GM19324 (cell line): ENCODE results near the gene CYGB.
"Not testable (repeated sequence)": the region's sequence is repeated elsewhere in the genome, so short reads cannot be mapped to it uniquely, and the experiment has no call there.

Source experiments
- ATAC-seq: cut with Tn5 transposase; IDR thresholded peaks from one replicate; pipeline ENCODE4 v1.9.1; 2021; ENCODE audit warnings: mild to moderate bottlenecking, moderate library complexity; ENCODE audit not compliant: unreplicated experiment, low FRiP score

CYGB gene

DNA sequence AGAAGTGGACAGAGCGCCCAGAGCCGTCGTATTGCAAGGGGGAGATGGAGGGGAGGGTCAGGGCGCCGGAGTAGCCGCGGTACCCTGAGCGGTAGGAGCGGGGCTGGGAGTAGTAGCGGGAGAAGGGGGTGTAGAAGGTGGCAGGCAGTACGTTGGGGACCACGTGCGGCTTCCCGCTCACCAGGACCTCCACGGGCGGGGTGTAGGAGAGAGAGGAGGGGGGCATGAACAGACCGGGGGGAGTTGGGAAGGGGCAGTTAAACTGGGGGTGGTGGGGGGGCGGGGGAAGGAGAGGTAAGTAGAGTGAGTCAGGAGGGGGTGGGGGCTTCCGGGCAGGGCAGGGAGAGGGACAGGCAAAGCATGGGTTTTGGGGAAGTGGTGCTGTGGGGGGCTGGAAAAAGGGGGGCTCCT is 31.3 kb upstream of the CYGB start:
- ATAC-seq = no peak

DNA sequence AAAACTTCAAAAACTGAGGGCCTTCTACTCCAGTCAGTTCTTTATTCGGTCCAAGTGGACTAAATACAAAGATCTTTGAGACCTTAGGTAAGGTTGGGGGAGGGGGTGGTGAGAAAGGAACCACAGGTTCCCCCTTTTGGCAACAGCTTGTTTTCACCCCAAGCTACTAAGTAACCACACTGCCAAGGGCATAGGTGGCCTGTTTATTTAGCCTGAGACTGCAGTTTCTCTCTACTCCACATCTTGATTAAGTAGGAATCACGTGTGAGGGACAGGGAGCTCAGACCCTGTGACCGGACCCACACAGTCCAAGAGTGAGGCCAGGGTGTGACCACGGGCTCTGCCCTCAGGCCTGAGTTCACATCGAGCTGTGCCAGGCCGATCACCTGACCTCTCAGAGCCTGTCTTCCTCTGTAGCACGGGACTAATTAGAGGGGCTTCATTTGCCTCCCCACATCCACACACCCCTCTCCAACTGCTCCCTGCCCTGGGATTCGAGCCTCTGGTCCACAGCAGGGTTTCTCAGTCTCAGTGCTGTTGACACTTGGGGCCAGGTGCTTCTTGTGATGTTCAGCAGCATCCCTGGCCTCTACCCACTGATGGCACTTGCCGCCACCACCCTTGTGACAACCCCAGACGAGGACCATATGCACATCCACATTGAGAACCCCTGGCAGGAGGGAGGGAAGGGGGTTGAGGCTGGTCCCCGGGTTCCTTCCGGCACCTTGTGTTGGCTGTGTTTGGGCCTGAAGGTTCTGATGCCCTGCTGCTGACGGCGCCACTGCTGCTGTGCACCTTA is 30.3 kb upstream of the CYGB start:
- no peak for ATAC-seq

DNA sequence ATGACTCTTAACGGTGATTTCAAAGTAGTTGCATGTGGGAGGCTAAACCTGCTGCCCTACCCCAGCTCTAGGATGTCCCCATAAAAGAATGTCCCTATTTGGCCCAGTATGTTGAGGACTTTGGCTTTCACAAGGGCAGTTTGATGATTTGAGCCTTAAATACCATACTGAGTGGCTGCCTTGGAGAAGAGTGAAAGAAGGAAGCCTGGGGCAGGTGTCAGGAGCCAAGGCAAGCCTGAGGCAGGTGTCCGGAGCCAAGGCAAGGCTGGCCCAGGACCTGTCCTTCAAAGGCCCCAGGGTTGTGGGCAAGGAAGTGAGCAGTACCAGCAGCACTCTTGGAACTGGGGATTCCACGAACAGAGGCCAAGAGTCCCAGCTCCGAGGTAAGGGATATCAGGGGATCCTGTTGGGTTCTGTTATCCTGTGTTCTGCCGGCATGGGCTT is 29.5 kb upstream of the CYGB start:
- ATAC-seq = no peak

- ATAC-seq = no peak
Measured at GRCh38 chr17:76566613-76566943, 29.1 kb upstream of the CYGB start.

DNA sequence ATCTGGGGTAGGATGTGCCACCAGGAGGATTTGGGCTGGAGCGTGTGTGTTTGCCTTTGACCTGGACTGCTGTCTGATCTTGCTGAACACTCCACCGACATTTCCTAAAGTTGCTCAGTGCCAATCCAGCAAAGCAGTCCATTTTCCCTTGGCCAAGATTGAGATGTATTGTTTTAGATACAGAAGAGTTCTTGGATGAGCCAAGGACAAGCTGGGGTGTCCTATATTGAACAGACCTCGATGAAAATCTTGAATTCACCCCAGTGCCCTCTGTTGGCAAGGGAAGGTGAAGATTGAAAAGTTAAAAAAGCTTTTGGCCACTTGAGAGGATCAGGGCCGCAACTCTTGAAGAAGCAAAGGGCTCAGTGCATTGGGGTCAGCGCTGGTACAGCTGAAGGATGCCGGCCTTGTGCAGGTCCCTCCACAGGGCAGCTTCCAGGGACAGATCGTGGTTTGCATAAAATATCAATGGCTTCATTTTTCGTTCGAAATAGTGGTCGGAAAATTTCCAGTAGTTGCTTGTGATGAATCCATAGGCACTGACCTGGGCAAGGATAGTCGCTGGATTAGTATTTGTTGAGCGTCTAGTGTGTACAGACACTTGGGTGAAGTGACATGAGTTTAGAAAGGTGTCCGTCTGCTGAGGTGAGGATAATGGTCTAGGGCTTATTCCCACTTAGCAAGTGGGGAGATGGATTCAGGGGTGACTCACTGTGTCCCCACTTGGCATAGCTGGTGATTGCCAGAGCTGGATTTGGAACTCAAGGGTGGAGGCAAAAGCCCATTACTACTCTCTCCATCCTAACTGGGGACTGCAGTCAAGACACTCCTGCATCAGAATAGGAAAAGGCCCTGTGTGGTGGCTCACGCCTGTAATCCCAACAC is 28.5 kb upstream of the CYGB start:
- no peak for ATAC-seq

GRCh38 chr17:76564991-76565727 is 27.6 kb upstream of the CYGB start:
- ATAC-seq = not testable (repeated sequence)

DNA sequence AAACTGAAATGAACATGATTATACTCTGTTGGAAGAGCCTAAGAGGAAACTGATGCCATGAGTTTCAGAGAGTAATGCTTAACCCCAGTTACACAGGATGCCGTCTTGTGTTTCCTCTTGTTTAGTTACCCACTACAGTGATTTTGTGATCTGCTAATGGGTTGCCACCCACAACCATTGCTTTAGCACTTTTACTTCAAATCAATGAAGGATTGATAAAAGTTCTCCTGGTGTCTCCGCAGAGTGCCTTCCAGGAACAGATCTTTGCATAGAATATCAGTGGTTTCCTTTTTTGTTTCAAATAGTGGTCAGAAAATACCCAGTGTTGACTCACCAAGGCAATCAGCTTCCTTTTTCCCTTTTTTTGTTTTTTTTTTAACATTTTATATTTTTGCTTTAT is 25.9 kb upstream of the CYGB start:
- ATAC-seq = not testable (repeated sequence)

DNA sequence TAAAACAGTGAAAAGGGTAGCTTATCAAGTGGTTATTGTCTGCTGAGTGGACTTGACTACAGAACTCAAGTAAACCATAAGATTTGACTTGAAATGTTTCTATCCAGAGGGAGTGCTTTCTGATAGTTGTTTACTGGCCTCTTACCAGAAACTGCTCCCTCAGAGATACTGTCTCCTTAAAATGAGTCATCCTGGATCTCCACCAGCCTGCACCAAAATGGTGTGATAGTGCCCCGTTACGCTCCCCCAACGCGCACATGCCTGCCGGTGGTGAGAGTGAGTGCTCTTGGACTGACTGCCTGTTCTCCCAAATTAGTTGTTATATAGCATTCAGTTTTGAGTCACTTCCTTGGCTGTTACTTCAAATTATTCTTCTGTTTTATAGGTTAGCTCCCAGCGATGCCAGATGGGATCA is 25.2 kb upstream of the CYGB start:
- ATAC-seq = no peak

DNA sequence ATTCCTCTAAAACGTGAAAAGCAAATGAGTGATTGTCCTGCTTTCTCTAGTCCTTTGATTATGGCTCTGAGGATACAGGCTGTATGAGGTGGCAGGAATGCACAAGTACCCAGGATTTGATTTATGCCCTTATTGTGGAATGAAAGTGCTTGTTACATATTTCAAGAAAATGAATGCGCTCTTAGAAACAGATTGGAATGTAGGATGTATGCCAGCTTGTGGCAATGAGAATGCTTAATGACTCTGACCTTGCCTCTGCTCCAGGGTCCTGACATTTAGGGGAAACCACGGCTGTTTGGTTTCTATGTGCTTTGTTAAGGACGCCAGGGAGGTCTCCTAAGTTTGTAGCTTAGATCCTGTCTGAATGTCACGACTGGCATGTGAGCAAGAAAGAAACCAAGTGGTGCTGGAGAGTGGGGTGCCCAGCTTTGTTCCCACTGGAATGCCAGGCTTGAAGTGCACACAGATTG is 24.3 kb upstream of the CYGB start:
- no peak for ATAC-seq

DNA sequence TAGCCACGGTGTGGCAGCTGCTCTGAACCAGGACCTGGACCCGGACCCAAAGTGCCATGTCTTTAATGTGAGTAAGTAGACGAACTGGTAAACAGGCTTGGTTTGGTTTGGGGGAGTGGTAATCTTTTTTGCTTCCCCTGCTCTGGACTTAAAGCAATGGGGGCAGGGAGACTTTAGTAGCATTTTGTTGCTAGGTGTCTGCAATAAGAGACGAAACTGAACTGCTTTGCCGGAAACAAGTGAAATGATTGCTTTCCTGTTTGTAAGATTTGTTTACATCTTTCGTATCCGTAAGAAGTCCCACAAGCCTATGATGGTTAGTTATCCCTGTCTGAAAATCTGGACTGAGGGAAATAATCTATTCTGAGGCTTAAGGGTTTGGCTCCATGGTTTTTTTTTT is 23.8 kb upstream of the CYGB start:
- no peak for ATAC-seq

GRCh38 chr17:76560877-76561221 is 23.3 kb upstream of the CYGB start:
- no peak for ATAC-seq

DNA sequence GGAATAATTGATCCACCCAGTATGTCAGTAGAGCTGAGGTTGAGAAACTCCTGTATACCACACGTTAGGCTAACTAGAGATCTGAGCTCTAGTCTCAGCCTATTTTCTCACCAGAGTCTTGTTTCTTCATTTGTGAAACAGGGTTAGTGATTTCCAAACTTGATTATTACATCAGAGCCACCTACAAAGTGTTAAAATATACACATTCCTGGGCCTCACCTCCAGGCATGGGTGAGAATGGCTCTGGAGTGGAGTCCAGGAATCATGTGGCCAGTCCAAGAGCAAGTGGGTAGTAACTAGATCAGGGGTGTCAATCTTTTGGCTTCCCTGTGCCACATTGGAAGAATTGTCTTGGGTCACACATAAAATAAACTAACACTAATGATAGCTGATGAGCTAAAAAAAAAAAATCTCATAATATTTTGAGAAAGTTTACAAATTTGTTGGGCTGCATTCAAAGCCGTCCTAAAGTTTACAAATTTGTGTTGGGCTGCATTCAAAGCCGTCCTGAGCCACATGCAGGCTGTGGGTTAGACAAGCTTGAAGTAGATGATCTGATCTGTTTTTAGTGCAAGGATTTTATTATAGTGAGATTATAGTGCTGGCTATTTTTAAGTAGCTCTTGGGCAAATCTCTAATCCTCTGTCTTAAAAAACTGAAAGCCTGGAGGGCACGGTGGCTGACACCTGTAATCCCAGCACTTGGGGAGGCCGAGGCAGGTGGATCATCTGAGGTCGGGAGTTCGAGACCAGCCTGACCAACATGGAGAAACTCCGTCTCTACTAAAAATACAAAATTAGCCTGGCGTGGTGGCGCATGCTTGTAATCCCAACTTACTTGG is 22.7 kb upstream of the CYGB start:
- ATAC-seq = no peak

- ATAC-seq = not testable (repeated sequence)
Measured at GRCh38 chr17:76559460-76559859, 22.0 kb upstream of the CYGB start.

- ATAC-seq = no peak
Measured at GRCh38 chr17:76558198-76559095, 20.9 kb upstream of the CYGB start.

- peak; percentile 82 for ATAC-seq
Measured at GRCh38 chr17:76557368-76558197, 20.1 kb upstream of the CYGB start.

- peak; percentile 22 for ATAC-seq
Measured at GRCh38 chr17:76556765-76557367, 19.4 kb upstream of the CYGB start.

- ATAC-seq = no peak
Measured at GRCh38 chr17:76554131-76554530, 16.6 kb upstream of the CYGB start.
